Type B pancreatic cell (in vitro differentiated cells): ENCODE data around the gene SYPL2. TPM values are rescaled to one million over a fixed set of nuclear protein-coding genes. Genes with fewer than 3 reads are reported as not detected.
A peak's percentile ranks its signal among the peaks of the same experiment; 100 is the strongest.

ENCODE experiments used
- DNase-seq: peaks from one replicate; pipeline ENCODE4 v3.0.0; 2021; ENCODE audit warnings: mixed read lengths; ENCODE audit not compliant: unreplicated experiment; ENCODE audit errors: extremely low spot score
- H3K27ac Mint-ChIP-seq: 2 replicates; pipeline ENCODE4 v1.8.0; 2021; ENCODE audit warnings: mild to moderate bottlenecking, mixed read lengths
- H3K27me3 Mint-ChIP-seq: 2 replicates; pipeline ENCODE4 v1.8.0; 2021; ENCODE audit warnings: mixed read lengths
- H3K36me3 Mint-ChIP-seq: 2 replicates; pipeline ENCODE4 v1.8.0; 2021; ENCODE audit warnings: mixed read lengths
- H3K4me1 Mint-ChIP-seq: one replicate; pipeline ENCODE4 v1.8.0; 2021; ENCODE audit warnings: mixed read lengths; ENCODE audit not compliant: unreplicated experiment
- H3K4me3 Mint-ChIP-seq: 2 replicates; pipeline ENCODE4 v1.8.0; 2021; ENCODE audit warnings: mild to moderate bottlenecking, mixed read lengths
- H3K9me3 Mint-ChIP-seq: 2 replicates; pipeline ENCODE4 v1.8.0; 2021; ENCODE audit warnings: mixed read lengths
- total RNA-seq: library from RNA; stranded (reverse); gene quantifications from 2 replicates; pipeline ENCODE4 v1.2.1, GENCODE V29; 2021; ENCODE audit warnings: low replicate concordance
- TF ChIP-seq, protein P1 (sequence below): fragments of 200-600 bp; sonication (generic); conservative IDR thresholded peaks from 2 replicates; pipeline ENCODE4 v1.5.0; 2021; ENCODE audit warnings: antibody characterized with exemption, mild to moderate bottlenecking

SYPL2 gene
- total RNA-seq, 1 donor from 2014 or later = 0.58 TPM

DNA sequence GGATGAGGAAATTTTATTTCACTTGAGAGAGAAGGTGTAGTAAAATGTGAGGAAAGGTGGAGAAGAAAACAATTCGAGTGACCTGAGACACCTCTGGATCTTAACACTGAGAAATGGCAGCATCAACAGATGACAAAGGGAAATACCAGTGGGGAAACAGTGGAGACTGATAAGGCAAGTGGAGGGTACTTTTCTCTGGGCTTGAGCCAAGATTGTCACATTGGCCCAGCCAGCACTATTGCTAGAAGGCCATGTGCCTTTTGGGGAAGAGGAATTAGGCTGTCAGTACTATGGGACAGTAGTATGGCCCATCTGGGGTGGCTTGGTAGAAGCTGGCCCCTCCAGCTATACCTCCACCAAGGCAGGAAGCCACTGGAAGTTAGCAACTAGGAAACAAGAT is 8.4 kb downstream of the SYPL2 start:
- DNase-seq = no peak
- Mint-ChIP-seq H3K36me3 (no peaks in the 10 kb centered on the region), H3K4me1 (no peaks in the 10 kb centered on the region), H3K9me3 (peaks cover 5% of the 10 kb centered on the region), H3K27ac (no peak overlapping the region), H3K27me3 (peaks cover 84% of the 10 kb centered on the region), H3K4me3 (no peak overlapping the region)
- TF ChIP-seq, protein P1, sequence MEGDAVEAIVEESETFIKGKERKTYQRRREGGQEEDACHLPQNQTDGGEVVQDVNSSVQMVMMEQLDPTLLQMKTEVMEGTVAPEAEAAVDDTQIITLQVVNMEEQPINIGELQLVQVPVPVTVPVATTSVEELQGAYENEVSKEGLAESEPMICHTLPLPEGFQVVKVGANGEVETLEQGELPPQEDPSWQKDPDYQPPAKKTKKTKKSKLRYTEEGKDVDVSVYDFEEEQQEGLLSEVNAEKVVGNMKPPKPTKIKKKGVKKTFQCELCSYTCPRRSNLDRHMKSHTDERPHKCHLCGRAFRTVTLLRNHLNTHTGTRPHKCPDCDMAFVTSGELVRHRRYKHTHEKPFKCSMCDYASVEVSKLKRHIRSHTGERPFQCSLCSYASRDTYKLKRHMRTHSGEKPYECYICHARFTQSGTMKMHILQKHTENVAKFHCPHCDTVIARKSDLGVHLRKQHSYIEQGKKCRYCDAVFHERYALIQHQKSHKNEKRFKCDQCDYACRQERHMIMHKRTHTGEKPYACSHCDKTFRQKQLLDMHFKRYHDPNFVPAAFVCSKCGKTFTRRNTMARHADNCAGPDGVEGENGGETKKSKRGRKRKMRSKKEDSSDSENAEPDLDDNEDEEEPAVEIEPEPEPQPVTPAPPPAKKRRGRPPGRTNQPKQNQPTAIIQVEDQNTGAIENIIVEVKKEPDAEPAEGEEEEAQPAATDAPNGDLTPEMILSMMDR = no peak

DNA sequence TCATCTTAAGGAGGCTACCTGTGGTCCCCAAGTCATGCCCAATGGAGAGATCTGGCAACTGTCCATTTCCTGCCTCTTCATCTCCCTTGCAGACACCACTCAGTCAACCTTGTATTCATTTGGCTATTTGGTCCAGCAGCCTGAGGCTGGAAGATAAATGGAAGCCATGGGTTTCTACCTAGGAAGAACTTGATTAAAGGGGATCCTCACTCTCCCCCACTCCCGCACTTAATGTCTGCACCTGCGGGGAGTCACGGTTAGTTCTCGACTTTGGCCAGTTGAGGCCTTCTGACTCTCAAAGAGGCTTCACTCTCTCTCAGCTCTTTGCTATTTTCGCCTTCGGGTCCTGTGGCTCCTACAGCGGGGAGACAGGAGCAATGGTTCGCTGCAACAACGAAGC is 8.9 kb downstream of the SYPL2 start:
- TF ChIP-seq, protein P1 = no peak
- no peaks in the 10 kb centered on the region for H3K4me1 Mint-ChIP-seq
- H3K27me3 Mint-ChIP-seq = peaks cover 83% of the 10 kb centered on the region
- no peak overlapping the region for H3K4me3 Mint-ChIP-seq
- no peak overlapping the region for H3K27ac Mint-ChIP-seq
- H3K36me3 Mint-ChIP-seq = no peaks in the 10 kb centered on the region
- DNase-seq = peak; percentile 39
- H3K9me3 Mint-ChIP-seq = peaks cover 5% of the 10 kb centered on the region

DNA sequence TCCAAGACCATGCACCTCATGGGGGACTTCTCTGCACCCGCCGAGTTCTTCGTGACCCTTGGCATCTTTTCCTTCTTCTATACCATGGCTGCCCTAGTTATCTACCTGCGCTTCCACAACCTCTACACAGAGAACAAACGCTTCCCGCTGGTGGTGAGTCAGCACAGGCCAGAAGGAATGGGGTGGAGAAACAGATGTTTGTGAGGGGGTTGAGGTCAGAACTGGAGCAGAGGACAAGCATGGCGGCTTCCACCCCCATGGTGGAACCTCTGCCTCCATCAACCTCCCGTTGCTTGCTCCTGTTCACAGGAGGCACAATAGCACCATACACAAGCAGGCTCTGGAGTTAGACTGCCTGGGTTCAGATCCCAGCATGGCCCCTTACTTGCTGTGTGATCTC is 10.5 kb downstream of the SYPL2 start:
- H3K4me3 Mint-ChIP-seq = no peak overlapping the region
- H3K4me1 Mint-ChIP-seq = no peaks in the 10 kb centered on the region
- DNase-seq = peak; percentile 25
- H3K9me3 Mint-ChIP-seq = peaks cover 5% of the 10 kb centered on the region
- H3K36me3 Mint-ChIP-seq = no peaks in the 10 kb centered on the region
- H3K27me3 Mint-ChIP-seq = peaks cover 81% of the 10 kb centered on the region
- no peak overlapping the region for H3K27ac Mint-ChIP-seq
- TF ChIP-seq, protein P1 = no peak

DNA sequence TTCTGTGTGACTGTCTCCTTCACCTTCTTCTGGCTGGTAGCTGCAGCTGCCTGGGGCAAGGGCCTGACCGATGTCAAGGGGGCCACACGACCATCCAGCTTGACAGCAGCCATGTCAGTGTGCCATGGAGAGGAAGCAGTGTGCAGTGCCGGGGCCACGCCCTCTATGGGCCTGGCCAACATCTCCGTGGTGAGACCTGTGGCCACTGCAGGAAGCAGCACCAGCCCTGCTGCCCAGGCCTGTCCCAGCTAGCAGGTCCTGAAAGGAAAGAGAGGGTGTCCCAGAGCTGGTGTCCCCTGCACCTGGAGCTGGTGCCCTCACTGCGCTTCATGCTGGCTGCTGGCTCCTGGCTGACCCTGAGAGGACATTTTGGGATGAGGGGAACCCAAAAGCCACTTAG is 11.5 kb downstream of the SYPL2 start:
- no peaks in the 10 kb centered on the region for H3K4me1 Mint-ChIP-seq
- H3K4me3 Mint-ChIP-seq = no peak overlapping the region
- H3K36me3 Mint-ChIP-seq = no peaks in the 10 kb centered on the region
- no peak overlapping the region for H3K27ac Mint-ChIP-seq
- TF ChIP-seq, protein P1 = no peak
- peak; percentile 47 for DNase-seq
- H3K27me3 Mint-ChIP-seq = peaks cover 82% of the 10 kb centered on the region
- H3K9me3 Mint-ChIP-seq = peaks cover 5% of the 10 kb centered on the region

DNA sequence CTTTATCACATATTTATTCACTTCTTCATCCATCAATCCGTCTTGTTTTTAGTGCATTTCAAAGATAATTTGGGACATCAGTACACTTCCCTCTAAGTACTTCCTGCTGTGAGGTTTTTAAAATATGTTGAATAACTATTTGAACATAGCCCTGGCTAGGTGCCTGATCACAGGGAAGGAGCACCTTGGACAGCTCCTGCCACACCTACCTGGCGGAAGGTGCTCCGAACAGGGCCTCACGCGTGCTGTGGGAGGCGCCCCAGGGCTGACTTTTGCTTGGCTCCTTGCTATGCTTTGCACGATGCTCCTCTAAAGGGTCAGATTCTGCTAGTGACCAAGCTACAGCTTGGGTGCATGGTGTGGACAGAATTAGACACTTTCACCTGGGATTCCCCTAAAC is 12.5 kb downstream of the SYPL2 start:
- DNase-seq = no peak
- Mint-ChIP-seq H3K4me1 (peaks cover 3% of the 10 kb centered on the region), H3K27me3 (peaks cover 77% of the 10 kb centered on the region), H3K36me3 (no peaks in the 10 kb centered on the region), H3K9me3 (peaks cover 5% of the 10 kb centered on the region), H3K4me3 (no peak overlapping the region), H3K27ac (no peak overlapping the region)
- TF ChIP-seq, protein P1 = no peak

DNA sequence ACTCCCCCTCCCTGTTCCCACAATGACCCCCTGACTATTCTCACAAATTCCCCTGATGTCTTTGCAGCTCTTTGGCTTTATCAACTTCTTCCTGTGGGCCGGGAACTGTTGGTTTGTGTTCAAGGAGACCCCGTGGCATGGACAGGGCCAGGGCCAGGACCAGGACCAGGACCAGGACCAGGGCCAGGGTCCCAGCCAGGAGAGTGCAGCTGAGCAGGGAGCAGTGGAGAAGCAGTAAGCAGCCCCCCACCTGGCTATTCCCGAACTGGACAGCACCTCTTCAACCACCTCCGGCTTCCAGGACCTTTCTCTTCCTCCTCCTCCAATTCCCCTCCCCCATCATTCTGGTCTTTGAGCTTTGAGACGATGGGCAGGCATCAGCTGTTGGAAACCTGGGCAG is 13.0 kb downstream of the SYPL2 start:
- no peaks in the 10 kb centered on the region for H3K36me3 Mint-ChIP-seq
- peaks cover 5% of the 10 kb centered on the region for H3K9me3 Mint-ChIP-seq
- no peak overlapping the region for H3K4me3 Mint-ChIP-seq
- no peak overlapping the region for H3K27ac Mint-ChIP-seq
- DNase-seq = no peak
- peaks cover 74% of the 10 kb centered on the region for H3K27me3 Mint-ChIP-seq
- TF ChIP-seq, protein P1 = no peak
- H3K4me1 Mint-ChIP-seq = peaks cover 6% of the 10 kb centered on the region
